HCEC 1CT (cell line): ENCODE results near the gene PLPPR2.
"Not testable (repeated sequence)": the region's sequence is repeated elsewhere in the genome, so short reads cannot be mapped to it uniquely, and the experiment has no call there.

Experiments
- DNase-seq: peaks from one replicate; pipeline ENCODE4 v3.0.0-alpha.2; 2017

PLPPR2 gene

GRCh38 chr19:11374433-11375142, 19.4 kb downstream of the PLPPR2 start, which contains the start of gene SWSAP1:
SWSAP1 (plus strand) TSS chr19:11374666; CDS start chr19:11374681, 15 bp downstream.
- DNase-seq: peak; percentile 100

GRCh38 chr19:11375143-11375948, 20.1 kb downstream of the PLPPR2 start:
- no peak for DNase-seq

- DNase-seq: peak; percentile 84
Measured at GRCh38 chr19:11377237-11377636, 22.0 kb downstream of the PLPPR2 start.

- peak; percentile 54 for DNase-seq
Measured at GRCh38 chr19:11377756-11378155, 22.5 kb downstream of the PLPPR2 start.

GRCh38 chr19:11378319-11379189, 23.3 kb downstream of the PLPPR2 start:
- peak; percentile 88 for DNase-seq

- DNase-seq: not testable (repeated sequence)
Measured at GRCh38 chr19:11379269-11379845, 24.1 kb downstream of the PLPPR2 start.

- no peak for DNase-seq
Measured at GRCh38 chr19:11379857-11380350, 24.7 kb downstream of the PLPPR2 start.

GRCh38 chr19:11380653-11381537, 25.7 kb downstream of the PLPPR2 start:
- DNase-seq: peak; percentile 98

GRCh38 chr19:11382898-11383705, 27.9 kb downstream of the PLPPR2 start:
- peak; percentile 40 for DNase-seq

GRCh38 chr19:11383706-11384048, 28.4 kb downstream of the PLPPR2 start:
- no peak for DNase-seq

- DNase-seq: no peak
Measured at GRCh38 chr19:11384778-11385129, 29.5 kb downstream of the PLPPR2 start.

GRCh38 chr19:11387162-11388034, 32.2 kb downstream of the PLPPR2 start:
- no peak for DNase-seq

GRCh38 chr19:11390359-11390758, 35.1 kb downstream of the PLPPR2 start:
- no peak for DNase-seq

- DNase-seq: no peak
Measured at GRCh38 chr19:11390933-11391680, 35.9 kb downstream of the PLPPR2 start.

- DNase-seq: no peak
Measured at GRCh38 chr19:11397089-11397610, 41.9 kb downstream of the PLPPR2 start.

- DNase-seq: no peak
Measured at GRCh38 chr19:11399667-11400066, 44.4 kb downstream of the PLPPR2 start.

- no peak for DNase-seq
Measured at GRCh38 chr19:11400798-11401197, 45.6 kb downstream of the PLPPR2 start.

GRCh38 chr19:11401808-11402543, 46.7 kb downstream of the PLPPR2 start:
- no peak for DNase-seq
